AG04450 (cell line): ENCODE results near the gene TEKTIP1. TPM values are rescaled to one million over a fixed set of nuclear protein-coding genes. Genes with fewer than 3 reads are reported as not detected.

ENCODE experiments used
- CTCF ChIA-PET: fragments of 300-600, 350-600 bp; formaldehyde crosslinking; extraction: SDS; loops from one replicate; lab custom pipeline; 2022; ENCODE audit warnings: antibody characterized with exemption, inconsistent platforms; lab: Charles Lee
- POLR2A ChIA-PET: fragments of 350-600 bp; formaldehyde crosslinking; extraction: SDS; loops from one replicate; lab custom pipeline; 2021; ENCODE audit warnings: antibody characterized with exemption, inconsistent platforms; lab: Yijun Ruan, JAX
- DNase-seq: peaks from one replicate; pipeline ENCODE4 v3.0.0-alpha.2; 2011; ENCODE audit warnings: low read depth, low spot score
- H3K27ac ChIP-seq: one replicate; pipeline ENCODE4 v1.5.1; 2012; ENCODE audit warnings: low read depth, low read length, control low read depth
- H3K27me3 ChIP-seq: one replicate; pipeline ENCODE4 v1.6.0; 2012; ENCODE audit warnings: low read length; ENCODE audit not compliant: control insufficient read depth, insufficient read depth
- H3K4me3 ChIP-seq: 2 replicates; pipeline ENCODE4 v1.5.1; 2011; ENCODE audit warnings: mild to moderate bottlenecking, low read depth, low read length, control low read depth
- H3K9me3 ChIP-seq: 2 replicates; pipeline ENCODE4 v1.5.1; 2012; ENCODE audit warnings: low read length; ENCODE audit not compliant: control insufficient read depth, insufficient read depth
- CTCF ChIP-seq: IDR thresholded peaks from 2 replicates; pipeline ENCODE4 v1.5.1; 2011; ENCODE audit warnings: low read depth, low read length, control low read depth, inconsistent platforms
- polyA plus RNA-seq: library from polyadenylated mRNA; depleted of rRNA; stranded (reverse); fragments of >200 nt; gene quantifications from 2 replicates; pipeline ENCODE4 v1.2.3, GENCODE V29; 2011

Gene TEKTIP1
- polyA plus RNA-seq, 1 experiment = not detected

GRCh38 chr19:3549816-3550215, 10.8 kb downstream of the TEKTIP1 start:
- no peak overlapping the region for H3K4me3 ChIP-seq
- CTCF ChIA-PET = no interaction called here
- no peak overlapping the region for H3K27ac ChIP-seq
- peaks cover 5% of the 10 kb centered on the region; the same call in 1 of the 2 replicates for H3K9me3 ChIP-seq
- no peaks in the 10 kb centered on the region for H3K27me3 ChIP-seq
- DNase-seq = no peak
- POLR2A ChIA-PET = no interaction called here
- TF ChIP-seq CTCF = no peak

GRCh38 chr19:3550947-3551791, 12.2 kb downstream of the TEKTIP1 start:
- H3K4me3 ChIP-seq = no peak overlapping the region
- TF ChIP-seq CTCF = no peak
- POLR2A ChIA-PET = interaction anchor here (0.6 kb wide), 1 partner anchor 425 kb away, joined by 5 read pairs; no protein-coding TSS in a partner anchor
- peaks cover 5% of the 10 kb centered on the region; the same call in 1 of the 2 replicates for H3K9me3 ChIP-seq
- H3K27ac ChIP-seq = no peak overlapping the region
- no peaks in the 10 kb centered on the region for H3K27me3 ChIP-seq
- CTCF ChIA-PET = interaction anchor here (0.6 kb wide), 1 partner anchor 93 kb away, joined by 7 read pairs; no protein-coding TSS in a partner anchor
- DNase-seq = no peak

GRCh38 chr19:3551792-3552095, 12.8 kb downstream of the TEKTIP1 start:
- Histone ChIP-seq H3K27me3 (no peaks in the 10 kb centered on the region), H3K4me3 (no peak overlapping the region), H3K27ac (no peak overlapping the region), H3K9me3 (peaks cover 5% of the 10 kb centered on the region; the same call in 1 of the 2 replicates)
- ChIA-PET POLR2A (interaction anchor here (0.6 kb wide), 1 partner anchor 424 kb away, joined by 5 read pairs; no protein-coding TSS in a partner anchor), CTCF (no interaction called here)
- DNase-seq = no peak
- TF ChIP-seq CTCF = no peak

- POLR2A ChIA-PET = interaction anchor here (0.5 to 0.6 kb wide), 2 partner anchors 14 to 472 kb away, joined by 3 to 4 read pairs; no protein-coding TSS in a partner anchor
Observed at GRCh38 chr19:3554254-3555083, 15.5 kb downstream of the TEKTIP1 start.

More at GRCh38 chr19:3554254-3555083, 15.5 kb downstream of the TEKTIP1 start:
- TF ChIP-seq CTCF = no peak
- Histone ChIP-seq H3K27ac (no peak overlapping the region), H3K4me3 (no peak overlapping the region), H3K27me3 (no peaks in the 10 kb centered on the region), H3K9me3 (peaks cover 5% of the 10 kb centered on the region; the same call in 1 of the 2 replicates)
- DNase-seq = no peak
- CTCF ChIA-PET = interaction anchor here (1.1 kb wide), 1 partner anchor 9 kb away, joined by 4 read pairs; no protein-coding TSS in a partner anchor
